Suppressor macrophage (primary cell): ENCODE results near the gene LSM7.

Experiments
- DNase-seq, 4 experiments: peaks; one replicate each; pipeline ENCODE4 v3.0.0-alpha.2; 2020 to 2022

Gene LSM7

DNA sequence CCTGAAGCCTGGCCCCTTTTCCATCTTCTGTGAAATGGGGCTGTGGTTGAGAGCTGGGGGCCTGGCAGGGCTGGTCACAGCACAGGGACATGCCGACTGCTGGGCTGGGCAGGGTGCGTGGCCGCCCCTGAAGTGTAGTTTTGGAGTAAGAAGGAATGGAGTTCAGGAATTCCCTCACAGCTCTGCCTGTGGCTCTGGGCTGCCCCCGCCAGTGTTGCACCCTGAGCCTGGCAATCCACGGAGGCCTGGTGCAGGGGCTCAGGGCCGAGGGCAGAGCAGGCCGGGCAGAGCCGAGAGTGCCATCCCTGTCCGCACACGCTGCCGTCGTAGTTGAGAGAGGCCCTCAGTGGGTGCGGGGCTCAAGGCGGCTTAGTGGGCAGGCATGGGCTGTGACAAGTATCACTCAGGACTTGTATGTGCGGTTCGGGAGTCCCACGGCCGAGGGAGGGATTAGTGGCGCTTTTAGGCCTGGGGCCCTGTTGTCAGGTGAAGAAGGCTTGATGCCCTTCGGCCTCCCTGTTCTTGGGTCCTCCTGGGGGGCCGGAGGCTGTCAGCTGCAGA lies 9.7 kb upstream of the LSM7 start:
- no peak for DNase-seq

DNA sequence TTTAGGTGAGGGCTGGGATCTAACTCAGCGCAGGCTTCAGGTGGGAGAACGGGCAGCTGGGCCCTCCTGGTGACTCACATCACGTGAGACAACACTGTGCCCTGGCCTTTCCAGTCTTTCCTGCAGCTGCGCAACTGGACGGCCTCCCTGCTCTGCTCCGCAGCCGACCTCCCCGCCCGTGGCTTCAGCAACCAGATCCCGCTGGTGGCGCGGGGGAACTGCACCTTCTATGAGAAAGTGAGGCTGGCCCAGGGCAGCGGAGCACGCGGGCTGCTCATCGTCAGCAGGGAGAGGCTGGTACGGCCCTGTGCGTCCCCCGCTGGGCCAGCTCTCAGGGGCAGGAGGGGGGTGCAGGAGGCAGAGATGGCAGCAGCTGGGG lies 8.9 kb upstream of the LSM7 start:
- DNase-seq = peak in 1 of 4 experiments; percentile 38

DNA sequence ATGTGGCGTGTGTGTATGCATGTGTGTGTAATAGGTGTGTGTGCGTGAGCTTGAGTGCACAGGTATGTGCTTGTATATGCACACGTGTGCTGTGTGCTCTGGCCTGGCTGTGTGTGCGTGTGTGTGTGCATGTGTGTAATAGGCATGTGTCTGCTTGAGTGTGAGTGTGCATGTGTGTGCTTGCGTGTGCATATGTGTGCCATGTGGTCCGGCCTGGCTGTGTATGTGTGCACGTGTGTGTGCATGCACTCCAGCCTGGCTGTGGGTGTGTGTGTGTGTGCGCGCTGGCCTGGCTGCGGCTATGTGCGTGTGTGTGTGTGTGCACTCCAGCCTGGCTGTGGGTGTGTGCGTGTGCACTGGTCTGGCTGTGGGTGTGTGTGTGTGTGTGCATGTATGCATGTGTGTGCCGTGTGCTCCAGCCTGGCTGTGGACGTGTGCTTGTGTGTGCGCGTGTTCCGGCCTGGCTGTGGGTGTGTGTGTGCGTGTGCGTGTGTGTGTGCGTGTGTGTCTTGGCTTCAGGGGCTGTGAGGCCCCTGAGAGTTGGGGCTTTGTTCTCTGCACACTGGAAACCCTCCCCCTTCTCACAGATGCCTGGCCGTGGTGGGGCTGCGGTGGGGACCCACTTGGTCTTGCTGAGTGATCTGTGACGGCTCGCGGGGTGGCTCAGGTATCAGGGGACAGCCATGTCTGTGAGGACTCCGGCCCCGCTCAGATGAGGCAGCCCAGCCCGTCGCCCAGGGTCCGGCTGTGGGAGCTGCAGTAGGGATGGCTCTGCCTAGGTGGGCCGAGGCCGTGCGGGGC lies 8.3 kb upstream of the LSM7 start:
- DNase-seq = no peak

DNA sequence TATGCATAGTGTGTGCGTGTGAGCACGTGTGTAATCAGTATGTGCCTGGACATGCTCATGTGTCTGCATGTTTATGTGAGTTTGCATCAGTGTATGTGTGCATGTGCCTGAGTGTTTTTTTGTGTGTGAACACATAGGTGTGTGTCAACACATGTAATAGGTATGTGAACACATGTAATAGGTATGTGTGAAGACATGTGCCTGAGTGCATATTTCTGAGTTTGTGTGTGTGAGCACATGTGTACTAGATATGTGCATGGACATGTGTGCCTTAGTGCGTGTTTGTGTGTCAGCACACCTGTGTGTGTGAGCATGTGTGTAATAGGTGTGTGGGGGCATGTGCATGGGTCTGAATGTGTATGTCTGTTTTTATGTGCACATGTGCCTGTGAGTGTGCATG lies 7.5 kb upstream of the LSM7 start:
- no peak for DNase-seq

DNA sequence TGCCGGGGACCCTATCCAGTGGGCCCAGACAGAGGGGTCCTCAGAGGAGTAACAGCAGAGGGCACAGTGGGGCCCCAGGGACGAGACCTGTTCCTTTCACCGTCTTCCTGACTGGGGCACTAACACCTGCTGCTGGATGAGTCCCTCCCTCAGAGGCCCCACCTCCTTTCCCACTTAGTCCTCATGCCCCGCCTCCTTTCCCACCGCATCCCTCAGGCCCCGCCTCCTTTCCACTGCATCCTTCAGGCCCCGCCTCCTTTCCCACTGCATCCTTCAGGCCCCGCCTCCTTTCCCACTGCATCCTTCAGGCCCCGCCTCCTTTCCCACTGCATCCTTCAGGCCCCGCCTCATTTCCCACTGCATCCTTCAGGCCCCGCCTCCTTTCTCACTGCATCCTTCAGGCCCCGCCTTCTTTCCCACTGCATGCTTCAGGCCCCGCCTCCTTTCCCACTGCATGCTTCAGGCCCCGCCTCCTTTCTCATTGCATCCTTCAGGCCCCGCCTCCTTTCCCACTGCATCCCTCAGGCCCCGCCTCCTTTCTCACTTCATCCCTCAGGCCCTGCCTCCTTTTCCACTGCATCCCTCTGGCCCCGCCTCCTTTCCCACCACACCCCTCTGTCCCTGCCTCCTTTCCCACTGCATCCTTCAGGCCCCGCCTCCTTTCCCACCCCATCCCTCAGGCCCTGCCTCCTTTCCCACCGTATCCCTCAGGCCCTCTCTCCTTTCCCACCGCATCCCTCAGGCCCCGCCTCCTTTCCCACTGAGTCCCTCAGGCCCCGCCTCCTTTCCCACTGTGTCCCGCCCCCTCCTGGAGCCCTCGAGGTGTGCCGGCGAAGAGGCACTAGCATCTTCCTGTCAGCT lies 6.8 kb upstream of the LSM7 start:
- DNase-seq = no peak

DNA sequence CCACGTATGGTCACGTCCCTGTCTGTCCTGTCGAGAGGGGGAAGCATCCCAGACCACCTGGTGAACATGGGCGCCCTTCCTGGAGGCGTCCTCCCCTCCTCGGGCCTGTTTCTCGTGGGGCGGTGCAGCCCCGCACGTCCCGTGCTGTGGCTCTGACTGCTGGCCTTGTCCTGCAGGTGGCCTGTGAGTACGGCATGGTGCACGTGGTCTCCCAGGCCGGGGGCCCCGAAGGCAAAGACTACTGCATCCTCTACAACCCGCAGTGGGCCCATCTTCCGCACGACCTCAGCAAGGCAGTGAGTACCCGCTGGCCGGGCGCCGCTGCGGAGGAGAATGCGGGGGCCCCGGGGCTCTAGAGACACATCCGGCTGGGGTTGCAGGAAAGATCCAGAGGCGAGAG lies 6.0 kb upstream of the LSM7 start:
- DNase-seq = no peak

DNA sequence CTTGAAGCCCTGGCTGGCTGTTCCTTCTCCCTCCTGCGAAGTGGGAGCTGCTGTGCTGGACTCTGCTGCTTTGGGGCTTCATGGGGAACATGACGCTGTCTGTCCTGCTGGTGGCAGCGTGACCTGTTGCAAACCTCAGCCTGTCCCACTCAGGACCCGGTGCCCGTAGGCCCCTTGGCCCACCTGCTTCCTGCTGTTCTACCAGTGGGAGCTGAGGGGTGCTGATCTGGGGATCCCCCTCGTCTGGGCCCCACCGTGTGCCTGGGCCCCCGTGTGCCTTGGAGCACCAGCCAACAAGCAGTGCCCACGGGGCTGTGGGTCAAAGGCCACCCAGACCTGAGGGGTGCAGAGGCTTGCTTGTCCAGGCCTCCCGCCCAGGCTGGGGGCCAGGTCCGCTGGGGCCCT lies 5.4 kb upstream of the LSM7 start:
- peak; percentile 36 to 73 (median 56) for DNase-seq

DNA sequence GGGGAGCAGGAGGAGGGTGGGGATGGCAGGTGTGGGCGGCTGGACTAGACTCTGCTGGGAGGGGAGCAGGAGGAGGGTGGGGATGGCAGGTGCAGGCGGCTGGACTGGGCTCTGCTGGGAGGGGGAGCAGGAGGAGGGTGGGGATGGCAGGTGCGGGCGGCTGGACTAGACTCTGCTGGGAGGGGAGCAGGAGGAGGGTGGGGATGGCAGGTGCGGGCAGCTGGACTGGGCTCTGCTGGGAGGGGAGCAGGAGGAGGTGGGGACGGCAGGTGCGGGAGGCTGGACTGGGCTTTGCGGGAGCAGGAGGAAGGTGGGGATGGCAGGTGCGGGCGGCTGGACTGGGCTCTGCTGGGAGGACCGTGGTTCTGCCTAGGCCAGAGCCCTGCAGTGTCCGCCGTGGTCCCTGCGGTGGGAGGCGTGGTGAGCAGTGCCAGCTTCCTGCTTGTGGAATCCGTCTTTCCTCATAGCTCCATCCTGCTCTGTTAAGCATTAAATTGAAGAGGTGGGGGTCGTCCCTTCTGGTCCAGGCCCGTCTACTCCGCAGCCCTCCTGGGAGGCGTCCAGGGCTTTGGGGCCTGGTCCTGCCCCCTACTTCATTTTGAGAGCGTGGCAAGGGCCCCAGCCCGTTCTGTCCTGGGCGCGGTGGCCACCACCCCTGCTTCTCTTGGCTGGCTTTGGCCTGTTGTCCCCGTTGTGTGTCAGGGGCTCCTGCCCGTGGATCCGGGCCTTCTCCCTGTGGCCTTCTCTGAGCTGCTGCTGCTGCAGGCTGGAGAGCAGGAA lies 4.8 kb upstream of the LSM7 start:
- peak in 3 of 4 experiments; percentile 26 to 51 (median 43) for DNase-seq

DNA sequence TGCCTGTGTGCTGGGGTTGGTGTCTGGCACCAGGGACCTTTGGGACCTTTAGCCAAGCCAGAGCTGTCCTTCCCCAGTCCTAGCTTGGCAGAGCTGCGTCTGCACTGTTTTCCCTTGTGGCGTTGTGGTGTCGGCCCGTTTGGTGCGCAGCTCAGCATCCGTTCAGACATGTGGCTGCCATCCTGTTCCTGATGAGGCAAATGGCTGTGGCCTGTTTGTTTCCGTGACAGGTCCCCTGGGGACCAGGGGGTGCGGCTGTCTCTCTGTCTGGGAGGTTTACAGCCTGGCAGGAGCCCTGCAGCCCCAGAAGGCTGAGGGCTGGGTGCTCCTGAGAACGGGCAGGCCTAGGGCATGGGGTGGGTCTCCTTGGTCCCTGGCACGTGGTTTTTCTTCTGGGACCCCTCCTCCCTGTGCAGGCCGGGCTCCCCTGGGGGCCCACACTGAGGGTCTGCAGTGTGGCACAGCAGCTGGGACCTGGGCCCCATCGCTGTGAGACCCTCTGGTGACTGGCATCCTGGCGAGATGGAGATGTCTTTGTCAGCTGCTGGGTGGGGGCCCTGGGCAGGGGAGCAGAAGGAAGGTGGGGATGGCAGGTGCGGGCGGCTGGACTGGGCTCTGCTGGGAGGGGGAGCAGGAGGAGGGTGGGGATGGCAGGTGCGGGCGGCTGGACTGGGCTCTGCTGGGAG lies 4.1 kb upstream of the LSM7 start:
- no peak for DNase-seq

DNA sequence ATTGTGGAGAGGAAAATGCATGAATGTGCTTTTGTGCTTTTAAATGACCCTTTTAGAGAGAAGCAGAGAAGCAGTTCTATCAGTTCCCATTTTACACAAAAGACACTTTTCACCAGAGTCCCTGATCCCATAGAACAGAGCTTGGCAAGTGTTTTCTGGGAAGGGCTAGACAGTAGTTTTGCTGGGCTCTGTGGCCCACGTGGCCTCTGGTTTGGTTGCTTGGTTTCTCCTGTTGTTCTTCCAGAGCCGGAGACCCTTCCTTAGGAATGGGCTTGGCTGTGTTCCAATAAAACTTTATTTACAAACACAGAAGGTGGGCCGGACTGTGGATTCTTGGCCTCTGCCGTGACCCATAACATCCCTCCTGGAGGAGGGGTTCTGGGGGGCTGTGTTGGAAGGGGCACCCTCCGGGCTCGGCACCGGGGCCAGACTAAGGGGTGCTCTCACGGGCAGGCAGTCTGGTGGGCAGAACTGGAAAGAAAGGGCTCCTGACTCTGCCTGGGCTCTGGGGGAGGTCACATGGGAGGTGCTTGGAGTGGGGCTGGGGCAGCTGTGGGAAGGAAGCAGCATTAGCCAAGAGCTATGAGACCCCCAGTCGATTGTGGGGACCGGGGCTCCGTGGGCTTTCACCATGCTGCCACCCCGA lies 3.3 kb upstream of the LSM7 start:
- DNase-seq = no peak

DNA sequence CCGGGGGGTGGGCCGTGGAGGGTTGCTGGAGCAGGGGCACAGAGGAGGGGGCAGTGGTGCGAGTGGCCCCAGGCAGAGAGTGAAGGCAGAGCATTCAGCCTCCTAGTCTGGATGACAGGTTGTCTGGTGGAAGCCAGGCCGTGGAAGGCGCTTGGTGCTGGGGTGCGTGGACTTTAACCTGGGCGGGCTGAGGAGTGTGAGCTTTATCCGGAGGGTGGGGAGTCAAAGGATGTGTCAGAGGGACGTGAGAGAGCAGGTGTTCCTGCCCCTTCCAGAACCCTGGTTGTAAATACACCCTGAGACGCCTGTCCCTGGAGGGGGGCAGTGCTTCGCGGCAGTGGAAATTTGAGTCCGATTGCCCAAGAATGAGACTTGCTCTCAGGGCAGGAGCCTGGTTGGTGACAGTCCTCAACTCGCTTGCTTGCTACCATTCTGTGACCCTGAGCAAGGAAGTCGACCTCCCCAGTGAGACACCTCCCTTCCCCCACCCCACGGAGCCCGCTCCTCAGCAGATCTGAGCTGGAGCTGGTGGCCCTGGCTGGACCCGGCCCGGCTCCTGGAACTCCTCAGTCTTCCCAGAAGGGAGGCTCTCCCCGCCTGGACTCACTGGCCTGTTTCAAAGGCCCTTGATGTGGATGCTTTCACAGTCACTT lies 2.4 kb upstream of the LSM7 start:
- DNase-seq = no peak

DNA sequence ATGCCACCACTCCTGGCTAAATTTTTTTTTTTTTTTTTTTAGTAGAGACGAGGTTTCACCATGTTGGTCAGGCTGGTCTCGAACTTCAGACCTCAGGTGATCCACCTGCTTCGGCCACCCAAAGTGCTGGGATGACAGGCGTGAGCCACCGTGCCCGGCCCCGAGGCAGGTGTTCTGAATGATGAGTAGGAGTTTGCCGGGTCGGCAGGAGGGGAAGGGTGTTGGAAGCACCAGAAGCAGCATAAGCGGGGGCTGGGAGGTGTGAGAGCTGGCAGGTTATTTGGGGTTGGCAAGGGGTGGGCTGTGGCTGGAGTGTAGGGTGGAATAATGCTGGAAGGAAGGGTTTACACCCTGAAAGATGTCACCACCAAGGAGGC lies 1.9 kb upstream of the LSM7 start:
- DNase-seq = no peak

DNA sequence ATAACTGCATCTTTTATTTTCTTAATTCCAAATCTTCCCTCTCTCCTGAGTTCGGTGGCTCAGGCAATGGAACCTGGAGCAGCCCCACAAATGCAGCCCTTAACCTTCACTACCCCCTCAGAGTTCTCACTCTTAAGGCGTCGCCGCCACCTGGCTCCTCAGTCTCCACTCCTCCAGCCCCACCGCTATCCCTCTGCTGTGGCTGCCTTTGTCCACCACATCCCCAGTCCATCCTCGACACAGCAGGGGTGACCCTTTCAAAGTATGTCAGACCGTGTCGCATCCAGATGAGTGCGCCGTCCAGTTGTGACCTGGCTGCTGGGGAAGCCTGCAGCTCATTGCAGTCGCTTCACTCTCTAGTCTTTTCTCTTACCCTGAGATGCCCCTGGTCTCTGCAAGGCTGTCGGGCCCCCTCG lies 1.1 kb upstream of the LSM7 start:
- DNase-seq = no peak

DNA sequence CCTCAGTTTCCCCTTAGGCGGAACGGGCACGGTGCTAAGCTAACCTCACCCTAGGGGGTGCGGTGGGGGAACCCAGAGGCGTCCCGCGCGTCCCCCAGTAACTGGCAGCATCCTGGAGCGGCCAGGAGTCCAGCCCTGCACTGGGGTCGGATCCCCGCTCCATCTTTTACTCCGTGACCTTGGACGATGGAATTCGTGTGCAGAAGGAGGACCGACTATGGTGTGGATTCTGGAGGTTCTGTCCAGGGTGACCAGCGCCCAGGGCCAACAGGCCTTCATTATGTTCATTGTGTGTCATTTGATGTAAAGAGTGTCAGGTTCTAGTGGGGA lies 728 bp upstream of the LSM7 start:
- no peak for DNase-seq

DNA sequence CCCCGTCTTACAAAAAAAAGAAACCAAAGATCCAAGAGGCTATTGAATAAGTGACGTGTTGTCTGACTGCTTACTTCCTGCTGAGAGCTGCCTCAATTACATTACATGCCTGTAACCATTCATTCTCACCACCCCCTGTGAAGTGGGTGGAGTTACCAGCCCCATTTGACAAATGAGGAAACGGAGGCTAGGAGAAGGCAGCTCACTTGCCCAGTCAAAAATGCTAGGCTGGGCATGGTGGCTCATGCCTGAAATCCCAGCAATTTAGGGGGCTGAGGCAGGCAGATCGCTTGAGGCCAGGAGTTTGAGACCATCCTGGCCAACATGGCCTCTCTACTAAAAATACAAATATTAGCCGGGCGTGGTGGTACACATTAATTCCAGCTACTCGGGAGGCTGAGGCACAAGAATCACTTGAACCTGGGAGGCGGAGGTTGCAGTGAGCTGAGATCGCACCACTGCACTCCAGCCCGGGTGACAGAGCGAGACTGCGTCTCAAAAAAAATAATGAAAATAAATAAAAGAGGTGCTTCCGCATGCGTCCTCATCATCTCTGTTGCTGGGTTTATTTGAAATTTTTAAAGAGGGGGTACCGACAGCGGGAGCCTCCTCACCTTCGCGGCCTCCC lies 499 bp downstream of the LSM7 start:
- peak; percentile 84 to 96 (median 92) for DNase-seq

DNA sequence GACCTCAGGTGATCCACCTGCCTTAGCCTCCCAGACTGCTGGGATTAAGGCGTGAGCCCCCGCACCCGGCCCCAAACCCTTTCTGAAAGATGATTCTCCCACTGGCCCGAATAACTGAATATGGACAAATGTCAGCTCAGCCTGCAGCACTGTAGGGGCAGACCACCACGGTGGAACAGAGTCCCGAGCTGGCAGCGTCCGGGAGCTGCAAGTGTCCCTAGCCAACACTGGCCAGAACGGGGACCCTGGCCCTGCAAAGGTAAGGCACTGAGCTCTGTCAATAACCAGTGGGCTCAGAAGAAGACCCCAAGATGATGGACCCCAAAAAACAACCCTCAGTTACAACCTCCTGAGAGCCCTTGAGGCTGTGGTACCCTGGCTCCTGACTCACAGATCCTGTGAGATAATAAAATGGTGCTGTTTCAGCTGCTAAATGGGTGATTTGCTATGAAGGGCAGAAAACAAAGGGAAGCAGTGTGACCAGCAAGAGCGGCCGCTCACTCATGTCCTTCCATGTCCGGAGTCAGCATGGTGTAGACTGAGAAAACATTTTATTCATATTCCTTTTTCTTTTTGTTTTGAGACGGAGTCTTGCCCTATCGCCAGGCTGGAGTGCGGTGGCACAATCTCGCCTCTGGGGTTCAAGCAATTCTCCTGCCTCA lies 1.6 kb downstream of the LSM7 start:
- no peak for DNase-seq

DNA sequence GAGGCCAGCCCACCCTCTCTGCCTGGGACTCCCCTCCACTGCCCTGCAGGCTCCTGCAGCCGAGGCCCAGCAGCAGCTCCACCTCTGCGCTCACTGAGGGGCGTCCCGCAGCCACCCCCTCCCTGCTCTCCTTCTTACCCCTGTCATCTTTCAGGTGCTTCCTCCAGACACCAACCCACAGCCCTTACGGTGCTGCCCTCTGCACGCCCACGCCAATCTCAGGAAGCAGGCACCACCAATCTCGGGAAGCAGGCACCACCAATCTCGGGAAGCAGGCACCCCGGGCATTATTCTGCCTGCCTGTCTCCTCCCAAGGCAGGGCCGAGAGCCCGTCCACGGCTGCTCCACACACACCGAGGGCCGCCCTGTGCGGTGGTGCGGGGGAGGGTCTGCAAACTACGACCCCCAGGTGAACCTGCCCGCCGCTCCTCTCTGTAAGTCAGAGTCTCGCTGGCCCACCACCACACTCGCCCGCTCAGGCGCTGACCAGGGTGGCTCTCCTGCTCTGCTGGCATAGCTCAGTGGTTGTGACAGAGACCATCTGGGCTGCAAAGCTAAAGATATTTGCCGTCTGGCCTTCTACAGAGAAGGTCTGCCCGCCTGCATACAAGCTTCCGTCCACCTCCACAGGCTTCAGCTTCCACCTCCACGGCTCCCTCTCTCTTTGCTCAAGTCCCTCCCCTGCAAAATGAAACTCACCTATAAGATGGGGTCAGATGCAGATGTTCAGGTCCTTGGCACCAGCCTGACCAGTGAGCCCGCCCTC lies 2.9 kb downstream of the LSM7 start:
- DNase-seq = no peak

DNA sequence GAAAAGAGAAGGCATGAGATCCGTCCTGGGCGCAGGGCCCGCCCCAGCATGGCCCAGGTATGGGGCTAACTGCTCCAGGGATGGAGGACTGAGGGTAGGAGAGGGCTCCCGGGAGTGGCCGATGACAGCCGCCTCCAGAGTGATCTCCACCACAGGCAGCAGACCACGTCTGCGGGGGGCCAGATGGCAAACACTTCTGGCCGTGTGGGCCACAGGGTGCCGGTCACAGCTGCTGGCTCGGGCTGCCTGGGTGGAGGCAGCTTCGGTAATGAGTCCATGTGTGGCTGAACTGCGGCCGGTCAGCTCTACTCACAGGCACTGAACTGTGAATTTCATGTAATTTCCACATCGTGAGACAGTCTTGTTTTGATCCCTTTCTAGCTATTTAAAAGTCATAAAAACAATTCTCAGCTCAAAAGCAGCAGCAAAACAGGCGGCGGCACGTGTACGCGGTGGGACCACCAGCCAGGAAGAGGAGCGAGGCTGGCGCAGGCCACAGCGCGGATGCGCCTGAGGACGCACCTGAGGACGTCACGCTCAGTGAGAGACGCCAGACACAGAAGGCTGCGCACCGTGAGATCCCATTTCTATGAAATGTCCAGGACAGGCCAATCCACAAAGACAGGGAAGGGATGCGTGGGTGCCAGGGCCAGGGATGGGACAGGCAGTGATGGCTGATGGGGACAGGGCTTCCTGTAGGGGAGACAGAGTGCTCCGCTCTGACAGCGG lies 4.0 kb downstream of the LSM7 start:
- DNase-seq = no peak

DNA sequence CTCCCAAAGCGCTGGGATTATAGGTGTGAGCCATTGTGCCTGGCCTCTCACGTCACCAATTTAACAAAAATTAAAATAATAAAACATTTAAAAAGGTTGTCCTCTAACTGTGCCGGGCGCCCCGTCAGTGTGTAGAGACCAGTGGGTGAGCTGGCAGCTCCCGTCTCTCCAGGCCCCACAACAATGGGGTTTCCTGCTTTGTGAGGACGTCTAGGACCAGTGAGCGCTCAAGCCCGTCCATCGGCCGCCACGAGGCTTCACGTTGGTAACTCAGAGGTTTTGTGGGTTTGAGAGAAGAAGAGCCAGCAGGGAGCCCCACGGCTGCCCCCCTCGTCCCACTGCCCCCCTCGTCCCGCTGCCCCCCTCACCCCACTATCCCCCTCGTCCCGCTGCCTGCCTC lies 4.7 kb downstream of the LSM7 start:
- no peak for DNase-seq
